PC-9 (cell line): Measurements from ENCODE around the gene ZFYVE26.
"Not testable (repeated sequence)": the region's sequence is repeated elsewhere in the genome, so short reads cannot be mapped to it uniquely, and the experiment has no call there.

Experiments
- CTCF ChIP-seq: fragments of 200-600 bp; sonication (generic); conservative IDR thresholded peaks from 2 replicates; pipeline ENCODE4 v1.6.1; 2017; ENCODE audit warnings: mixed run types, antibody characterized with exemption, mild to moderate bottlenecking, moderate library complexity
- EZH2 ChIP-seq: fragments of 200-600 bp; sonication (generic); IDR thresholded peaks from 2 replicates; pipeline ENCODE4 v1.8.0; 2017; ENCODE audit warnings: antibody characterized with exemption, low read depth

- not testable (repeated sequence) for TF ChIP-seq EZH2, CTCF
These were observed 106.6 kb downstream of the ZFYVE26 start for GRCh38 chr14:67709796-67710195.
